SIG-M5 treated with dmso at 0.1 percent for 504 hours (cell line): ENCODE data around the gene TMCC1.
"Not testable (repeated sequence)": the region's sequence is repeated elsewhere in the genome, so short reads cannot be mapped to it uniquely, and the experiment has no call there.

Experiments used
- DNase-seq: peaks from one replicate; lab custom pipeline; 2025; ENCODE audit not compliant: unreplicated experiment; lab: John Stamatoyannopoulos, UW

The TMCC1 gene

GRCh38 chr3:129892857-129893580 is 492 bp downstream of the TMCC1 start:
- peak; percentile 51 for DNase-seq

- no peak for DNase-seq
Observed at GRCh38 chr3:129892486-129892856, 1.0 kb downstream of the TMCC1 start.

GRCh38 chr3:129890891-129891290 is 2.6 kb downstream of the TMCC1 start:
- no peak for DNase-seq

GRCh38 chr3:129890125-129890524 is 3.4 kb downstream of the TMCC1 start:
- peak; percentile 53 for DNase-seq

GRCh38 chr3:129888771-129889170 is 4.7 kb downstream of the TMCC1 start:
- no peak for DNase-seq

GRCh38 chr3:129881261-129881660 is 12.2 kb downstream of the TMCC1 start:
- no peak for DNase-seq

- DNase-seq, result peak; percentile 13
Observed at GRCh38 chr3:129878355-129878754, 15.2 kb downstream of the TMCC1 start.

- DNase-seq, result not testable (repeated sequence)
Observed at GRCh38 chr3:129874479-129874878, 19.0 kb downstream of the TMCC1 start.

- no peak for DNase-seq
Observed at GRCh38 chr3:129868912-129869311, 24.6 kb downstream of the TMCC1 start.

GRCh38 chr3:129867506-129868124 is 25.9 kb downstream of the TMCC1 start:
- DNase-seq, result no peak

- DNase-seq, result no peak
Observed at GRCh38 chr3:129865806-129866205, 27.7 kb downstream of the TMCC1 start.

- no peak for DNase-seq
Observed at GRCh38 chr3:129864519-129864918, 29.0 kb downstream of the TMCC1 start.

- no peak for DNase-seq
Observed at GRCh38 chr3:129859272-129859671, 34.2 kb downstream of the TMCC1 start.

GRCh38 chr3:129857899-129858298 is 35.6 kb downstream of the TMCC1 start:
- peak; percentile 4 for DNase-seq

- DNase-seq, result not testable (repeated sequence)
Observed at GRCh38 chr3:129856790-129857189, 36.7 kb downstream of the TMCC1 start.

GRCh38 chr3:129855832-129856419 is 37.6 kb downstream of the TMCC1 start:
- DNase-seq, result peak; percentile 88

GRCh38 chr3:129855170-129855831 is 38.2 kb downstream of the TMCC1 start:
- no peak for DNase-seq

- no peak for DNase-seq
Observed at GRCh38 chr3:129854460-129854859, 39.1 kb downstream of the TMCC1 start.

- DNase-seq, result no peak
Observed at GRCh38 chr3:129845956-129846355, 47.6 kb downstream of the TMCC1 start.

- no peak for DNase-seq
Observed at GRCh38 chr3:129840707-129841360, 52.7 kb downstream of the TMCC1 start.

GRCh38 chr3:129838086-129838485 is 55.4 kb downstream of the TMCC1 start:
- DNase-seq, result no peak
